Astrocyte of the cerebellum (primary cell): ENCODE data around the gene MISP3.

Source experiments
- DNase-seq: peaks from one replicate; pipeline ENCODE4 v3.0.0-alpha.2; 2011; ENCODE audit warnings: low read depth
- H3K4me3 ChIP-seq: 2 replicates; pipeline ENCODE4 v1.5.1; 2011; ENCODE audit warnings: mild to moderate bottlenecking, low read depth, low read length, moderate library complexity
- in situ Hi-C: cut with HindIII; loops from 2 replicates; pipeline ENCODE4 v1.10.0; 2017; ENCODE audit warnings: low sequenced_read_pairs
- TF ChIP-seq, protein P1 (sequence below): IDR thresholded peaks from 2 replicates; pipeline ENCODE4 v1.5.1; 2012; ENCODE audit warnings: low read length, low read depth, moderate library complexity, mild to moderate bottlenecking; ENCODE audit errors: missing control alignments

The MISP3 gene

DNA sequence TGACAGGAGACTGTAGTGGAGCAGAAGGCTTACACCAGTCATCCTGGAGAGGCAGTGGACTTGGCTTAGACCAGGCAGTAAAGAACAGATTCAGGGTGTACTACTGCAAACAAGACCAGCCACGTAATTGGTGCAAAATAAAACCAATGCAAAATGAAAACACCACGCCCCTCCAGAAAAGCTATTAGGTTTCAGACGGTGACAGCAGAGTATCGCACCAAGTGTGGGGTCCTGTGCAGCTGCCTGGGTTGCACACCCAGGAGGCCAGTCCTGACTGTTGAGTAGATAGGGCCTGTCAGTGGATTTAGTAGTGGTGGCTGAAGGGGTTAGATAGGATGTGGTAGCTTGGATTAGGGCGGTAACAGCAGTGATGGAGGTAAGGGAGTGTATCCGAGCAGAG, 50.3 kb downstream of the MISP3 start:
- TF ChIP-seq, protein P1, sequence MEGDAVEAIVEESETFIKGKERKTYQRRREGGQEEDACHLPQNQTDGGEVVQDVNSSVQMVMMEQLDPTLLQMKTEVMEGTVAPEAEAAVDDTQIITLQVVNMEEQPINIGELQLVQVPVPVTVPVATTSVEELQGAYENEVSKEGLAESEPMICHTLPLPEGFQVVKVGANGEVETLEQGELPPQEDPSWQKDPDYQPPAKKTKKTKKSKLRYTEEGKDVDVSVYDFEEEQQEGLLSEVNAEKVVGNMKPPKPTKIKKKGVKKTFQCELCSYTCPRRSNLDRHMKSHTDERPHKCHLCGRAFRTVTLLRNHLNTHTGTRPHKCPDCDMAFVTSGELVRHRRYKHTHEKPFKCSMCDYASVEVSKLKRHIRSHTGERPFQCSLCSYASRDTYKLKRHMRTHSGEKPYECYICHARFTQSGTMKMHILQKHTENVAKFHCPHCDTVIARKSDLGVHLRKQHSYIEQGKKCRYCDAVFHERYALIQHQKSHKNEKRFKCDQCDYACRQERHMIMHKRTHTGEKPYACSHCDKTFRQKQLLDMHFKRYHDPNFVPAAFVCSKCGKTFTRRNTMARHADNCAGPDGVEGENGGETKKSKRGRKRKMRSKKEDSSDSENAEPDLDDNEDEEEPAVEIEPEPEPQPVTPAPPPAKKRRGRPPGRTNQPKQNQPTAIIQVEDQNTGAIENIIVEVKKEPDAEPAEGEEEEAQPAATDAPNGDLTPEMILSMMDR = no peak
- H3K4me3 ChIP-seq = no peak overlapping the region
- DNase-seq = no peak
- in situ Hi-C loops = no loop called here
